Measurements from ENCODE around the gene DNM2.
"Not testable (repeated sequence)": the region's sequence is repeated elsewhere in the genome, so short reads cannot be mapped to it uniquely, and the experiment has no call there.

DNM2 gene

DNA sequence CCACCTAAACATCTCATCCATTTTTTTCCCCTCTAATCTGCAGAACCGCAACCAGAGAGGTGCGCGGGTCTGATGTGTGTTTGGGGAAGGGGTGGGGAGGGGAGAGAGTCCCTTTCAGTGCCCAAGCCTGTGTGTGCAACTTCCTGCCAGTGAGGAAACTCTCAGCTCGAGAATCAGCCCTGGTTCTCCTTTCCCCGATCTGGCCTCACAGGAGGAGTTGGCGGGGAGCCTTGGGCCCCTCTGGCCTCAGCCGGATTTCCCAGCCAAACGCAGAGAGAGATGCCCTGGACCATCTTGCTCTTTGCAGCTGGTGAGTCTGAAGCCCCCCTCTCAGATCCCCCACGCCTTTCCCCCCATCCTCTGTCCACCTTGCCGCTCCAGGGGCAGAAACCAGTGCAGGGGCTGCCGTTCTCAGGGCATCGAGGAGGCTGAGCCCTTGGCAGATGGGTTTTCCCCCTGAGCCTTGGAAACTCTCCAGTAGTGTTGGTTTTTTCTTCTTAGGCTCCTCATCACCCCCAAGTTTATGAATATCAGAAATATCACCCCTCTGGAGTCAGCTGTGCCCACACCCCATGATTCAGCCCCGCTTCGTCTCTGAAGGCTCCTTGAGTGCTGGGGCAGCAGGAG lies 130.5 kb downstream of the DNM2 start, which contains the start of gene C19orf38:
Gene C19orf38, plus strand, starts transcription at position 186 of the 627 bp plus-strand sequence. Its CDS starts 94 bp downstream, at position 280.
- no peak within 1 kb of the TSS for H3K9ac ChIP-seq (ENCODE audit: low read length)
- no peaks in the 10 kb centered on the region for H3K36me3 ChIP-seq (ENCODE audit: control insufficient read depth, insufficient read depth, low read length)
- no peak within 1 kb of the TSS for H3K4me3 ChIP-seq (ENCODE audit: low read depth, low read length)
- H3K27ac ChIP-seq (ENCODE audit: low read depth, low read length), result no peak within 1 kb of the TSS
- no peaks in the 10 kb centered on the region for H3K27me3 ChIP-seq (ENCODE audit: control insufficient read depth, insufficient read depth, low read length)
- H3K9me3 ChIP-seq (ENCODE audit: control insufficient read depth, insufficient read depth, low read depth, low read length), result peaks cover 4% of the 10 kb centered on the region; the same call in 1 of the 2 replicates
- no peaks in the 10 kb centered on the region for H3K4me1 ChIP-seq (ENCODE audit: control insufficient read depth, insufficient read depth, low read length)

GRCh38 chr19:10850631-10851030 lies 132.8 kb downstream of the DNM2 start:
- Histone ChIP-seq H3K9me3 (ENCODE audit: control insufficient read depth, insufficient read depth, low read depth, low read length) (peaks cover 4% of the 10 kb centered on the region; the same call in 1 of the 2 replicates), H3K4me1 (ENCODE audit: control insufficient read depth, insufficient read depth, low read length) (no peaks in the 10 kb centered on the region), H3K36me3 (ENCODE audit: control insufficient read depth, insufficient read depth, low read length) (no peaks in the 10 kb centered on the region), H3K27me3 (ENCODE audit: control insufficient read depth, insufficient read depth, low read length) (no peaks in the 10 kb centered on the region), H3K9ac (ENCODE audit: low read length) (no peak overlapping the region), H3K27ac (ENCODE audit: low read depth, low read length) (no peak overlapping the region), H3K4me3 (ENCODE audit: low read depth, low read length) (no peak overlapping the region)

GRCh38 chr19:10852098-10852800 lies 134.4 kb downstream of the DNM2 start:
- Histone ChIP-seq H3K36me3 (ENCODE audit: control insufficient read depth, insufficient read depth, low read length) (no peaks in the 10 kb centered on the region), H3K4me3 (ENCODE audit: low read depth, low read length) (no peak overlapping the region), H3K27me3 (ENCODE audit: control insufficient read depth, insufficient read depth, low read length) (no peaks in the 10 kb centered on the region), H3K9ac (ENCODE audit: low read length) (no peak overlapping the region), H3K9me3 (ENCODE audit: control insufficient read depth, insufficient read depth, low read depth, low read length) (no peaks in the 10 kb centered on the region), H3K4me1 (ENCODE audit: control insufficient read depth, insufficient read depth, low read length) (no peaks in the 10 kb centered on the region), H3K27ac (ENCODE audit: low read depth, low read length) (no peak overlapping the region)

- Histone ChIP-seq H3K4me1 (ENCODE audit: control insufficient read depth, insufficient read depth, low read length) (no peaks in the 10 kb centered on the region), H3K9me3 (ENCODE audit: control insufficient read depth, insufficient read depth, low read depth, low read length) (no peaks in the 10 kb centered on the region), H3K4me3 (ENCODE audit: low read depth, low read length) (no peak overlapping the region), H3K9ac (ENCODE audit: low read length) (no peak overlapping the region), H3K27me3 (ENCODE audit: control insufficient read depth, insufficient read depth, low read length) (no peaks in the 10 kb centered on the region), H3K36me3 (ENCODE audit: control insufficient read depth, insufficient read depth, low read length) (no peaks in the 10 kb centered on the region), H3K27ac (ENCODE audit: low read depth, low read length) (no peak overlapping the region)
Observed at GRCh38 chr19:10852941-10853340, 135.1 kb downstream of the DNM2 start.

DNA sequence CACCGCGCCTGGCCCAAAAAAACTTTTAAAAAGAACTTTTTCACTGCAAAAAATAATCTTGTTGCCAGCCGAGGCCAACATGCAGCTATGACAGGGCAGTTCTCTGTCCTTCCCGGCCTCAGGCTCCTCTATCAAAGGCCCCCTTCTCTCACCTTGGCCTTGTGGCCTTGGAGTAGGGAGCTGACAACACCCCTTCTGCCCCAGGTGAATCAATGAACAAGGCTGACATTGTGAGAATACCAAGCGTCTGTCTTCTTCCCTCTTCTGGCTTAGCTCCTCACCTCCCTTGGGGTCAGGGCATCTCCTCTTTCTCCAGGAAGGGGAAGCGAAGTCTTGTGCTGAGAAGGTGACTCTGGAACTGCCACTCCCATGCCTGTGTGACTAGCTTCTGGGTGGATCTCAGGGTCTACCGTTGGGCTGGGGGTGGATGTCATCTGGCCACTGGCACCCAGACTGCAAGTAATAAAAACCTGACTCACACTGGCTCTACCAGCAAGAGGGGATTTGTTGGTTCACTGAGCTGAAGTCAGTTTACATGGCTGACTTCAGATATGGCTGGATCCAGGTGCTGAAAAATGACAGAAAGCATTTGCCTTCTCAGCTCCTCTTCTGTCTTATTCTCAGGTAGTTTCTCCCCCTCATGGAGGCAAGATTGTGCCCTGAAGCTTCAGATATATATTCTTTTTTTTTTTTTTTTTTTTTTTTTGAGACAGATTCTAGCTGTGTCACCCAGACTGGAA lies 136.6 kb downstream of the DNM2 start:
- H3K9ac ChIP-seq (ENCODE audit: low read length), result no peak overlapping the region
- H3K4me1 ChIP-seq (ENCODE audit: control insufficient read depth, insufficient read depth, low read length), result no peaks in the 10 kb centered on the region
- H3K4me3 ChIP-seq (ENCODE audit: low read depth, low read length), result no peak overlapping the region
- H3K27ac ChIP-seq (ENCODE audit: low read depth, low read length), result no peak overlapping the region
- H3K27me3 ChIP-seq (ENCODE audit: control insufficient read depth, insufficient read depth, low read length), result no peaks in the 10 kb centered on the region
- no peaks in the 10 kb centered on the region for H3K36me3 ChIP-seq (ENCODE audit: control insufficient read depth, insufficient read depth, low read length)
- H3K9me3 ChIP-seq (ENCODE audit: control insufficient read depth, insufficient read depth, low read depth, low read length), result no peaks in the 10 kb centered on the region

GRCh38 chr19:10855879-10856522 lies 138.1 kb downstream of the DNM2 start:
- Histone ChIP-seq H3K27ac (ENCODE audit: low read depth, low read length) (no peak overlapping the region), H3K36me3 (ENCODE audit: control insufficient read depth, insufficient read depth, low read length) (no peaks in the 10 kb centered on the region), H3K9ac (ENCODE audit: low read length) (no peak overlapping the region), H3K27me3 (ENCODE audit: control insufficient read depth, insufficient read depth, low read length) (no peaks in the 10 kb centered on the region), H3K9me3 (ENCODE audit: control insufficient read depth, insufficient read depth, low read depth, low read length) (no peaks in the 10 kb centered on the region), H3K4me1 (ENCODE audit: control insufficient read depth, insufficient read depth, low read length) (no peaks in the 10 kb centered on the region), H3K4me3 (ENCODE audit: low read depth, low read length) (no peak overlapping the region)

DNA sequence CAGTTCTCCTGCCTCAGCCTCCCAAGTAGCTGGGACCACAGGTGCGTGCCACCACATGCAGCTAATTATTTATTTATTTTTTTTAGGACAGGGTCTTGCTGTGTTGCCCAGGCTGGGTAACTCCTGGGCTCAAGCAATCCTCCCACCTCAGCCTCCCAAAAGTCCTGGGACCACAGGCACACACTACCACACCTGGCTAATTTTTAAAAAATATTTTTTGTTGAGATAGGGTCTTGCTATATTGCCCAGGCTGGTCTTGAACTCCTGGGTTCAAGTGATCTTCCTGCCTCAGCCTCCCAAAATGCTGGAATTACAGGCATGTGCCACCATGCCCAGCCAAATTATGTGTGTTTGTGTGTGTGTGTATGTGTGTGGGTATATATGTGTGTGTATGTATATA lies 139.0 kb downstream of the DNM2 start:
- H3K27me3 ChIP-seq (ENCODE audit: control insufficient read depth, insufficient read depth, low read length); H3K4me3 ChIP-seq (ENCODE audit: low read depth, low read length); H3K9me3 ChIP-seq (ENCODE audit: control insufficient read depth, insufficient read depth, low read depth, low read length); H3K4me1 ChIP-seq (ENCODE audit: control insufficient read depth, insufficient read depth, low read length); H3K27ac ChIP-seq (ENCODE audit: low read depth, low read length); H3K36me3 ChIP-seq (ENCODE audit: control insufficient read depth, insufficient read depth, low read length); H3K9ac ChIP-seq (ENCODE audit: low read length): not testable (repeated sequence)

DNA sequence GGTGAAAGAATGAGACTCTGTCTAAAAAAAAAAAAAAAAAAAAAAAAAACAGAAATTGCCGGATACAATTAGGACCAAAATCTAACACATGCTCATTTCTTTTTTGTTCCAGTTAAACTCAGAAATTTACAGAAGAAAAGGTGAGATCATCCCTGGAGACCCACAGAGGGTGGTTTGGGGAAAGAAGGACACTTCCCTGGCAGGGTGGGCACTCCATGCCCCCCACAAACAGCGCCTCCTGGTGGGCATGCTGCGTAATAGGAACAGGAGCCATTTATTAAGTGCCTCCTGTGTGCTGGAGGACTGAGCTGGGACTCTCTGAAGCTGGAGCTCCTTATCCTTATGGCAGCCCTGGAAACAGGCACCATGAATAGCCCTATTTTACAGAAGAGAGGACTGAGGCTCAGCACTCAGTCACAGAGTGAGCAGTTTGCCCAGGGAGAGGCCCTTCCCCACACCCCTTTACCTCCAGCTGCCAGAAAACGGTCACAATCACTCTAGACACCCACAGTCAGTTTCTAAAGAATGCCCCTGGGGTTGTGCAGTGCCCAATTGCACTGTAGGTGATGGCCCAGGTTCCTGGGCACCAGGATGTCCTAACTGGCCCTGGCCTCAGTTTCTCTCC lies 140.4 kb downstream of the DNM2 start:
- H3K4me3 ChIP-seq (ENCODE audit: low read depth, low read length), result no peak overlapping the region

GRCh38 chr19:10861103-10861651 lies 143.3 kb downstream of the DNM2 start:
- peaks cover 10% of the 10 kb centered on the region; the same call in 1 of the 2 replicates for H3K4me1 ChIP-seq (ENCODE audit: control insufficient read depth, insufficient read depth, low read length)

More for the DNA sequence above, 140.4 kb downstream of the DNM2 start:
- H3K27ac ChIP-seq (ENCODE audit: low read depth, low read length), result no peak overlapping the region
- no peaks in the 10 kb centered on the region for H3K36me3 ChIP-seq (ENCODE audit: control insufficient read depth, insufficient read depth, low read length)
- no peaks in the 10 kb centered on the region for H3K9me3 ChIP-seq (ENCODE audit: control insufficient read depth, insufficient read depth, low read depth, low read length)
- H3K27me3 ChIP-seq (ENCODE audit: control insufficient read depth, insufficient read depth, low read length), result no peaks in the 10 kb centered on the region
- H3K4me1 ChIP-seq (ENCODE audit: control insufficient read depth, insufficient read depth, low read length), result peaks cover 4% of the 10 kb centered on the region; the same call in 1 of the 2 replicates
- no peak overlapping the region for H3K9ac ChIP-seq (ENCODE audit: low read length)

DNA sequence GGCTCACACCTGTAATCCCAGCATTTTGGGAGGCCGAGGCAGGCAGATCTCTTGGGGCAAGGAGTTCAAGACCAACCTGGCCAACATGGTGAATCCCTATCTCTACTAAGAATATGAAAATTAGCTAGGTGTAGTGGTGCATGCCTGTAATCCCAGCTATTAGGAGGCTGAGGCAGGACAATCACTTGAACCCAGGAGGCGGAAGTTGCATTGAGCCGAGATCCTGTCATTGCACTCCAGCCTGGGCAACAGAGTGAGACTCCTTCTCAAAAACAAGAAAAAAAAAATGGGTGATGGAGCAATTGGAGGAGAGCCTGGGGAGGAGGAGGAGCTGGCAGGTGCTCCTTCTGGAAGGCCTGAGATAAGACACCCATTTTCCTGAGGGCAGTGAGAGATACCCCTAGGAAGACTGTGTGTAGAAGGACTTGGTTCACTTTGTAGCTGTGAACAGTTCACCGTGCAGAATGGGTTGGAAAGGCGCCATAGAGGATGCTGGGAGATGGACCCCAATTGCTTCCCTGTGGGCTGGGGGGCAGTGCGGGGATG lies 144.8 kb downstream of the DNM2 start:
- Histone ChIP-seq H3K4me1 (ENCODE audit: control insufficient read depth, insufficient read depth, low read length) (peaks cover 10% of the 10 kb centered on the region; the same call in 1 of the 2 replicates), H3K9ac (ENCODE audit: low read length) (no peak overlapping the region), H3K9me3 (ENCODE audit: control insufficient read depth, insufficient read depth, low read depth, low read length) (no peaks in the 10 kb centered on the region), H3K27ac (ENCODE audit: low read depth, low read length) (no peak overlapping the region), H3K4me3 (ENCODE audit: low read depth, low read length) (no peak overlapping the region), H3K36me3 (ENCODE audit: control insufficient read depth, insufficient read depth, low read length) (no peaks in the 10 kb centered on the region), H3K27me3 (ENCODE audit: control insufficient read depth, insufficient read depth, low read length) (no peaks in the 10 kb centered on the region)

More at GRCh38 chr19:10861103-10861651, 143.3 kb downstream of the DNM2 start:
- Histone ChIP-seq H3K9ac (ENCODE audit: low read length) (no peak overlapping the region), H3K27ac (ENCODE audit: low read depth, low read length) (no peak overlapping the region), H3K9me3 (ENCODE audit: control insufficient read depth, insufficient read depth, low read depth, low read length) (no peaks in the 10 kb centered on the region), H3K27me3 (ENCODE audit: control insufficient read depth, insufficient read depth, low read length) (no peaks in the 10 kb centered on the region), H3K4me3 (ENCODE audit: low read depth, low read length) (no peak overlapping the region), H3K36me3 (ENCODE audit: control insufficient read depth, insufficient read depth, low read length) (no peaks in the 10 kb centered on the region)
